HEK293T (cell line): Measurements from ENCODE around the gene CES2.
A peak's percentile ranks its signal among the peaks of the same experiment; 100 is the strongest.
"Not testable (repeated sequence)": the region's sequence is repeated elsewhere in the genome, so short reads cannot be mapped to it uniquely, and the experiment has no call there.

Experiments
- CTCF ChIA-PET: fragments of 350-600 bp; formaldehyde crosslinking; extraction: SDS; loops from one replicate; lab custom pipeline; 2021; ENCODE audit warnings: antibody characterized with exemption, inconsistent platforms; lab: Yijun Ruan, JAX
- POLR2A ChIA-PET: fragments of 350-600 bp; formaldehyde crosslinking; extraction: SDS; loops from one replicate; lab custom pipeline; 2020; ENCODE audit warnings: antibody characterized with exemption, inconsistent platforms; lab: Yijun Ruan, JAX
- DNase-seq: peaks from one replicate; pipeline ENCODE4 v3.0.0; 2012; ENCODE audit warnings: mixed read lengths; ENCODE audit errors: extremely low spot score
- ARNT ChIP-seq: fragments of 450-650 bp; IDR thresholded peaks from 2 replicates; pipeline ENCODE4 v1.6.1; 2017; ENCODE audit warnings: mild to moderate bottlenecking
- BHLHE40 ChIP-seq: fragments of 450-650 bp; IDR thresholded peaks from 2 replicates; pipeline ENCODE4 v1.6.1; 2016; ENCODE audit warnings: mild to moderate bottlenecking, moderate library complexity, borderline replicate concordance
- CTBP1 ChIP-seq: fragments of 450-650 bp; IDR thresholded peaks from 2 replicates; pipeline ENCODE4 v1.6.1; 2016; ENCODE audit warnings: borderline replicate concordance
- ELF4 ChIP-seq: fragments of 450-650 bp; IDR thresholded peaks from 2 replicates; pipeline ENCODE4 v1.6.1; 2017; ENCODE audit warnings: antibody characterized with exemption
- FOXA1 ChIP-seq: fragments of 450-650 bp; IDR thresholded peaks from 2 replicates; pipeline ENCODE4 v1.6.1; 2016; ENCODE audit warnings: mild to moderate bottlenecking
- FOXK2 ChIP-seq: fragments of 450-650 bp; IDR thresholded peaks from 2 replicates; pipeline ENCODE4 v1.6.1; 2016; ENCODE audit warnings: mild to moderate bottlenecking
- FOXM1 ChIP-seq: fragments of 450-650 bp; IDR thresholded peaks from 2 replicates; pipeline ENCODE4 v1.6.1; 2017; ENCODE audit warnings: mild to moderate bottlenecking, borderline replicate concordance
- HDGF ChIP-seq: fragments of 450-650 bp; IDR thresholded peaks from 2 replicates; pipeline ENCODE4 v1.6.1; 2017; ENCODE audit warnings: antibody characterized with exemption, borderline replicate concordance
- L3MBTL2 ChIP-seq: fragments of 450-650 bp; conservative IDR thresholded peaks from 2 replicates; pipeline ENCODE4 v1.6.1; 2016; ENCODE audit warnings: mild to moderate bottlenecking
- LEF1 ChIP-seq: fragments of 450-650 bp; IDR thresholded peaks from 2 replicates; pipeline ENCODE4 v1.6.1; 2017; ENCODE audit warnings: mild to moderate bottlenecking, borderline replicate concordance
- NFRKB ChIP-seq: fragments of 450-650 bp; IDR thresholded peaks from 2 replicates; pipeline ENCODE4 v1.6.1; 2016; ENCODE audit warnings: mild to moderate bottlenecking, moderate library complexity
- SP1 ChIP-seq: fragments of 450-650 bp; IDR thresholded peaks from 2 replicates; pipeline ENCODE4 v1.6.1; 2017
- SUZ12 ChIP-seq: fragments of 450-650 bp; IDR thresholded peaks from 2 replicates; pipeline ENCODE4 v1.6.1; 2016; ENCODE audit warnings: mild to moderate bottlenecking
- TARDBP ChIP-seq: fragments of 450-650 bp; IDR thresholded peaks from 2 replicates; pipeline ENCODE4 v1.6.1; 2016
- ZNF384 ChIP-seq: fragments of 450-650 bp; IDR thresholded peaks from 2 replicates; pipeline ENCODE4 v1.6.1; 2016
- TF ChIP-seq, protein P1 (sequence below): fragments of 450-650 bp; IDR thresholded peaks from 2 replicates; pipeline ENCODE4 v1.6.1; 2016

The CES2 gene

GRCh38 chr16:66895689-66895979, 39.7 kb upstream of the CES2 start:
- TF ChIP-seq FOXM1: no peak
- DNase-seq: no peak
- POLR2A ChIA-PET: interaction anchor here (0.8 to 1.2 kb wide), 2 partner anchors 15 to 65 kb away, joined by 3 read pairs; partner anchors contain the start of genes CES3 and PDP2
- CTCF ChIA-PET: interaction anchor here (0.8 to 1.9 kb wide), 21 partner anchors 9 to 264 kb away, joined by 3 to 27 read pairs (median 4); partner anchors contain the start of genes CDH16, CES3, CIAO2B and FBXL8

GRCh38 chr16:66895999-66896398, 39.3 kb upstream of the CES2 start:
- CTCF ChIA-PET: interaction anchor here (0.9 to 1.9 kb wide), 15 partner anchors 10 to 264 kb away, joined by 3 to 27 read pairs (median 4); partner anchors contain the start of genes CDH16, CES3, CIAO2B and FBXL8
- DNase-seq: no peak
- TF ChIP-seq L3MBTL2 (no peak), SP1 (no peak), HDGF (no peak), TARDBP (no peak), CTBP1 (no peak), SUZ12 (no peak), ELF4 (no peak), ZNF384 (no peak), FOXA1 (no peak), ARNT (no peak)
- POLR2A ChIA-PET: interaction anchor here (0.8 kb wide), 1 partner anchor 16 kb away, joined by 3 read pairs; the partner anchor contains the start of gene PDP2

- POLR2A ChIA-PET: interaction anchor here (0.6 kb wide), 1 partner anchor 51 kb away, joined by 3 read pairs; no protein-coding TSS in a partner anchor
- DNase-seq, CTCF ChIA-PET: not testable (repeated sequence)
These were observed 38.6 kb upstream of the CES2 start for GRCh38 chr16:66896682-66897081.

DNA sequence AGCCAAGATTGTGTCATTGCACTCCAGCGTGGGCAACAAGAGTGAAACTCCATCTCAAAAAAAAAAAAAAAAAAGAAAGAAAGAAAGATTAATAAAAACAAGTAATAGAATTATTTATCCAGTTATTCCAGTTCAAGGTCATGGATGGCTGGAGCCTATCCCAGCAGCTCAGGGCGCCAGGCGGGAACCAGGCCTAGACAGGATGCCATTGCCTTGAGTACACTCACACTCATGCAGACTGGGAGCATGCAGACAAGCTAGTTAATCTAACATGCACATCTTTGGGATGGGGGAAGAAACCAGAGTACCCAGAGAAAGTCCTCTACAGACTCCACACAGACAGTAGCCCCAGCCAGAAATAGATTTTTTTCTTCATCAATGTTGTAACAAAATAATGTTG, 37.1 kb upstream of the CES2 start:
- CTCF ChIA-PET: no interaction called here
- TF ChIP-seq NFRKB (no peak), FOXA1 (no peak), FOXK2 (no peak), SP1 (no peak), FOXM1 (no peak), ZNF384 (no peak)
- POLR2A ChIA-PET: no interaction called here
- no peak for DNase-seq

GRCh38 chr16:66898933-66899309, 36.4 kb upstream of the CES2 start:
- POLR2A ChIA-PET: interaction anchor here (1.1 kb wide), 1 partner anchor 30 kb away, joined by 3 read pairs; no protein-coding TSS in a partner anchor
- CTCF ChIA-PET: interaction anchor here (0.9 to 1.3 kb wide), 2 partner anchors 30 to 159 kb away, joined by 3 read pairs; no protein-coding TSS in a partner anchor
- no peak for TF ChIP-seq BHLHE40
- TF ChIP-seq ARNT: no peak
- TF ChIP-seq SP1: no peak
- no peak for TF ChIP-seq CTBP1
- no peak for TF ChIP-seq ZNF384
- DNase-seq: no peak

- CTCF ChIA-PET: interaction anchor here (0.9 to 2.2 kb wide), 3 partner anchors 11 to 159 kb away, joined by 3 to 10 read pairs (median 3); no protein-coding TSS in a partner anchor
- TF ChIP-seq CTBP1 (no peak), FOXK2 (no peak), HDGF (no peak), L3MBTL2 (no peak), BHLHE40 (no peak), SUZ12 (no peak), ZNF384 (no peak), NFRKB (no peak), FOXA1 (no peak), LEF1 (no peak), ARNT (no peak), FOXM1 (no peak), ELF4 (no peak), SP1 (no peak)
- TF ChIP-seq, protein P1, sequence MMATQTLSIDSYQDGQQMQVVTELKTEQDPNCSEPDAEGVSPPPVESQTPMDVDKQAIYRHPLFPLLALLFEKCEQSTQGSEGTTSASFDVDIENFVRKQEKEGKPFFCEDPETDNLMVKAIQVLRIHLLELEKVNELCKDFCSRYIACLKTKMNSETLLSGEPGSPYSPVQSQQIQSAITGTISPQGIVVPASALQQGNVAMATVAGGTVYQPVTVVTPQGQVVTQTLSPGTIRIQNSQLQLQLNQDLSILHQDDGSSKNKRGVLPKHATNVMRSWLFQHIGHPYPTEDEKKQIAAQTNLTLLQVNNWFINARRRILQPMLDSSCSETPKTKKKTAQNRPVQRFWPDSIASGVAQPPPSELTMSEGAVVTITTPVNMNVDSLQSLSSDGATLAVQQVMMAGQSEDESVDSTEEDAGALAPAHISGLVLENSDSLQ: no peak
- POLR2A ChIA-PET: interaction anchor here (0.8 to 1.6 kb wide), 5 partner anchors 18 to 35 kb away, joined by 3 to 6 read pairs (median 3); partner anchors contain the start of genes CDH16 and CIAO2B
- DNase-seq: no peak
These were observed 35.9 kb upstream of the CES2 start for GRCh38 chr16:66899310-66899944.

DNA sequence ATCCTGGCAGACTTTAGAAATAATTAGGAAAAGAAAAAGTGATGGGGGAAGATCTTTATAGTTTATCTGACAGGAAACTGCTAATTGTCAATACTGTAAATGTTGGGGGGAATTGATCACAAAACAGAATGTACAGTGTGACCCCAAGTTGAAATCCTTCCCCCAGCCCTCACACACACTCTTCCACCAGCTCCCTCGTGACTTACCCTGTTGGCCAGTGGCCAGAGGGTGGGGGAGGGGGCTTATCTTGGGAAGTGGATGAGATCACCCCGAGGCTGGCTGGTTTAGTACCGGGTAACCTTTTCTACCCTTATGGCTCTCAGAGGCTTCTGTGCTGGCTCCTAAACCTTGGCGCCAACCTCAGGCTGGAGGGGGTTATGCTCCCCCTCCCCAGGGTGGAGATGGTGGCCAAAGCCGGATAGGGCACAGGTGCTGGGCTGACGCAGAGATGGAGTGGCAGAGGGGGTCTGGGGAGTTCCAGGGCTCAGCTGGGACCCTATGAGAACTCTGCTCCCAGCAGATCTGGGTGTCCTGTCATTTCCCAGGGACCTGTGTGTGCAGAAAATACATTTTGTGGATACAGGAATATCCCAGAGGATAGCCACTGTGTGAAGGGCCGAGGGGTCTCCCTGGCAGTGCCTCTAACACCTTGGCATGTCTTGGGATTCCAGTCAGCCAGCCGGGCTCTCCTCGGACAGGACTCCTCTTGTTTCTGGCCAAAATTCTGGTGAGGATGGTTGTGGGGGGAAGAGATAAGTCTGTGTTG, 35.2 kb upstream of the CES2 start:
- CTCF ChIA-PET: interaction anchor here (0.9 to 2.2 kb wide), 3 partner anchors 10 to 160 kb away, joined by 3 to 10 read pairs (median 3); no protein-coding TSS in a partner anchor
- POLR2A ChIA-PET: interaction anchor here (0.8 to 1.6 kb wide), 6 partner anchors 19 to 34 kb away, joined by 3 to 6 read pairs (median 3); partner anchors contain the start of genes CDH16 and CIAO2B
- TF ChIP-seq LEF1 (no peak), ZNF384 (no peak), TARDBP (no peak), SUZ12 (no peak), L3MBTL2 (no peak), FOXA1 (no peak), BHLHE40 (no peak), HDGF (no peak)
- peak; percentile 57 for DNase-seq
